DND-41 (cell line): Measurements from ENCODE around the gene SELENOI.

Experiments
- ATAC-seq: fragments of 200-7000 bp; cut with Tn5 transposase; 3 replicates; pipeline ENCODE4 v1.9.1; 2021; ENCODE audit warnings: low read depth; ENCODE audit not compliant: insufficient read depth
- DNase-seq: peaks from one replicate; pipeline ENCODE4 v3.0.0-alpha.2; 2020
- H2AFZ ChIP-seq: 2 replicates; pipeline ENCODE4 v1.6.0; 2012; ENCODE audit warnings: low read depth, low read length
- H3K27ac ChIP-seq: 2 replicates; pipeline ENCODE4 v1.5.1; 2012; ENCODE audit warnings: low read length, inconsistent platforms
- H3K27me3 ChIP-seq: fragments of 200-600 bp; sonication (generic); 2 replicates; pipeline ENCODE4 v1.6.0; 2012; ENCODE audit warnings: low read length, mild to moderate bottlenecking, inconsistent platforms; ENCODE audit not compliant: insufficient read depth, poor library complexity
- H3K36me3 ChIP-seq: 2 replicates; pipeline ENCODE4 v1.5.1; 2012; ENCODE audit warnings: low read length, inconsistent platforms; ENCODE audit not compliant: insufficient read depth
- H3K4me1 ChIP-seq: 2 replicates; pipeline ENCODE4 v1.5.1; 2012; ENCODE audit warnings: mild to moderate bottlenecking, low read length; ENCODE audit not compliant: insufficient read depth
- H3K4me2 ChIP-seq: 2 replicates; pipeline ENCODE4 v1.6.0; 2012; ENCODE audit warnings: mild to moderate bottlenecking, moderate library complexity, low read length, inconsistent platforms; ENCODE audit not compliant: insufficient read depth
- H3K4me3 ChIP-seq, 2 experiments: fragments of 200-600 bp in 1 of 2; shearing (Covaris generic) in 1 of 2; 2 replicates each; pipeline ENCODE4 v1.5.1; 2012 to 2016; ENCODE audit warnings: inconsistent platforms in 2 of 2, low read length in 2 of 2, mild to moderate bottlenecking in 2 of 2, low read depth in 1 of 2, moderate library complexity in 1 of 2
- H3K79me2 ChIP-seq: 2 replicates; pipeline ENCODE4 v1.6.0; 2012; ENCODE audit warnings: low read length, inconsistent platforms; ENCODE audit not compliant: insufficient read depth
- H3K9ac ChIP-seq: 2 replicates; pipeline ENCODE4 v1.6.0; 2012; ENCODE audit warnings: low read depth, mild to moderate bottlenecking, inconsistent platforms, low read length, moderate library complexity
- H3K9me3 ChIP-seq: 2 replicates; pipeline ENCODE4 v1.5.1; 2012; ENCODE audit warnings: low read length, moderate library complexity, mild to moderate bottlenecking, inconsistent platforms; ENCODE audit not compliant: insufficient read depth, severe bottlenecking
- H4K20me1 ChIP-seq: 2 replicates; pipeline ENCODE4 v1.6.0; 2012; ENCODE audit warnings: low read length; ENCODE audit not compliant: insufficient read depth
- CTCF ChIP-seq: IDR thresholded peaks from 2 replicates; pipeline ENCODE4 v1.5.1; 2012; ENCODE audit warnings: borderline replicate concordance, low read length, moderate library complexity, mild to moderate bottlenecking; ENCODE audit not compliant: poor library complexity, severe bottlenecking; ENCODE audit errors: extremely low read depth
- EZH2 ChIP-seq: IDR thresholded peaks from 3 replicates; pipeline ENCODE4 v1.6.1; 2012; ENCODE audit warnings: borderline replicate concordance, low read depth, mild to moderate bottlenecking, moderate library complexity, low read length, inconsistent platforms; ENCODE audit not compliant: severe bottlenecking

The SELENOI gene

GRCh38 chr2:26432859-26433258 is 86.9 kb downstream of the SELENOI start:
- Histone ChIP-seq H3K27ac (no peak overlapping the region), H3K9ac (no peak overlapping the region), H3K4me1 (no peaks in the 10 kb centered on the region), H2AFZ (no peak overlapping the region), H3K79me2 (no peaks in the 10 kb centered on the region), H3K4me3 (no peak overlapping the region), H3K9me3 (no peaks in the 10 kb centered on the region), H3K27me3 (peaks cover 8% of the 10 kb centered on the region), H3K36me3 (no peaks in the 10 kb centered on the region), H4K20me1 (no peaks in the 10 kb centered on the region), H3K4me2 (no peak overlapping the region)
- no peak for TF ChIP-seq CTCF
- TF ChIP-seq EZH2 = no peak
- DNase-seq = no peak
- ATAC-seq = no peak

GRCh38 chr2:26435106-26435505 is 89.2 kb downstream of the SELENOI start:
- peaks cover 12% of the 10 kb centered on the region for H3K27me3 ChIP-seq
- H4K20me1 ChIP-seq = no peaks in the 10 kb centered on the region
- H3K79me2 ChIP-seq = no peaks in the 10 kb centered on the region
- TF ChIP-seq CTCF (no peak), EZH2 (no peak)
- H3K9me3 ChIP-seq = no peaks in the 10 kb centered on the region
- no peak for ATAC-seq
- no peak for DNase-seq
- H2AFZ ChIP-seq = no peak overlapping the region
- no peak overlapping the region for H3K9ac ChIP-seq
- no peak overlapping the region for H3K27ac ChIP-seq
- no peak overlapping the region for H3K4me2 ChIP-seq
- no peaks in the 10 kb centered on the region for H3K36me3 ChIP-seq
- no peaks in the 10 kb centered on the region for H3K4me1 ChIP-seq
- H3K4me3 ChIP-seq = no peak overlapping the region

GRCh38 chr2:26438526-26438925 is 92.6 kb downstream of the SELENOI start:
- Histone ChIP-seq H3K27me3 (peaks cover 10% of the 10 kb centered on the region), H3K27ac (no peak overlapping the region), H3K4me2 (no peak overlapping the region), H3K4me3 (no peak overlapping the region), H4K20me1 (no peaks in the 10 kb centered on the region), H3K36me3 (no peaks in the 10 kb centered on the region), H3K4me1 (no peaks in the 10 kb centered on the region), H3K9ac (no peak overlapping the region), H2AFZ (no peak overlapping the region), H3K79me2 (no peaks in the 10 kb centered on the region), H3K9me3 (no peaks in the 10 kb centered on the region)
- TF ChIP-seq CTCF = no peak
- ATAC-seq (no peak), DNase-seq (no peak)

- Histone ChIP-seq H3K27ac (no peak overlapping the region), H3K4me3 (no peak overlapping the region), H3K36me3 (no peaks in the 10 kb centered on the region), H3K9me3 (no peaks in the 10 kb centered on the region), H3K27me3 (peaks cover 7% of the 10 kb centered on the region), H4K20me1 (no peaks in the 10 kb centered on the region), H3K4me1 (no peaks in the 10 kb centered on the region), H3K79me2 (no peaks in the 10 kb centered on the region), H3K4me2 (no peak overlapping the region), H3K9ac (no peak overlapping the region), H2AFZ (no peak overlapping the region)
- no peak for TF ChIP-seq CTCF
- TF ChIP-seq EZH2 = no peak
- ATAC-seq (no peak), DNase-seq (no peak)
Observed at GRCh38 chr2:26438926-26439325, 93.0 kb downstream of the SELENOI start.
